Panc1 (cell line): ENCODE measurements around the gene PATJ. TPM values are rescaled to one million over a fixed set of nuclear protein-coding genes. Genes with fewer than 3 reads are reported as not detected.

ENCODE experiments used
- ATAC-seq: fragments of 200-7000 bp; cut with Tn5 transposase; 2 replicates; pipeline ENCODE4 v1.9.1; 2020; ENCODE audit warnings: mild to moderate bottlenecking, moderate library complexity
- BruUV-seq: library from RNA; stranded (reverse); fragments of 400-500 nt; replicated peaks from 2 replicates; lab custom pipeline; 2021; lab: Mats Ljungman, UMichigan
- CTCF ChIA-PET: fragments of 300-600 bp; sonication (Branson Sonifier 250); formaldehyde crosslinking; loops from one replicate; lab custom pipeline; 2022; ENCODE audit warnings: antibody characterized with exemption; lab: Charles Lee
- POLR2A ChIA-PET: fragments of 300-600 bp; sonication (Branson Sonifier 250); formaldehyde crosslinking; loops from one replicate; lab custom pipeline; 2022; ENCODE audit warnings: antibody characterized with exemption; lab: Charles Lee
- DNase-seq: peaks from one replicate; pipeline ENCODE4 v3.0.0-alpha.2; 2010; ENCODE audit warnings: low read depth, low spot score
- H3K27ac ChIP-seq: 2 replicates; pipeline ENCODE4 v1.5.1; 2011; ENCODE audit warnings: mild to moderate bottlenecking, low read length, inconsistent platforms
- H3K27me3 ChIP-seq: fragments of 200-500 bp; sonication (Bioruptor generic); 2 replicates; pipeline ENCODE4 v1.6.0; 2014; ENCODE audit warnings: low read length, inconsistent platforms; ENCODE audit not compliant: control insufficient read depth, insufficient read depth
- H3K36me3 ChIP-seq: fragments of 200-500 bp; sonication (Bioruptor generic); 2 replicates; pipeline ENCODE4 v1.5.1; 2014; ENCODE audit warnings: inconsistent platforms, mild to moderate bottlenecking, low read length, moderate library complexity; ENCODE audit not compliant: control insufficient read depth, insufficient read depth
- H3K4me1 ChIP-seq: 2 replicates; pipeline ENCODE4 v1.5.1; 2011; ENCODE audit warnings: inconsistent platforms, mild to moderate bottlenecking, low read length, moderate library complexity; ENCODE audit not compliant: control insufficient read depth, insufficient read depth
- H3K4me3 ChIP-seq, 2 experiments: 2 replicates each; pipeline ENCODE4 v1.5.1; 2011 to 2012; ENCODE audit warnings: low read depth in 2 of 2, low read length in 2 of 2, mild to moderate bottlenecking in 2 of 2, inconsistent platforms in 1 of 2, moderate library complexity in 1 of 2
- H3K9me3 ChIP-seq: fragments of 200-500 bp; sonication (Bioruptor generic); 2 replicates; pipeline ENCODE4 v1.5.1; 2014; ENCODE audit warnings: low read depth, mild to moderate bottlenecking, inconsistent platforms, low read length, moderate library complexity; ENCODE audit not compliant: control insufficient read depth, insufficient read depth
- CTCF ChIP-seq: fragments of 450-650 bp; IDR thresholded peaks from 2 replicates; pipeline ENCODE4 v1.5.1; 2017; ENCODE audit warnings: mild to moderate bottlenecking
- POLR2AphosphoS5 ChIP-seq: IDR thresholded peaks from 2 replicates; pipeline ENCODE4 v1.6.1; 2012; ENCODE audit warnings: mild to moderate bottlenecking, low read depth, low read length, moderate library complexity
- REST ChIP-seq, 2 experiments: IDR thresholded peaks; 2 replicates each; pipeline ENCODE4 v1.6.1; 2011 to 2012; ENCODE audit warnings: low read depth in 2 of 2, control low read depth in 1 of 2, low read length in 1 of 2, mild to moderate bottlenecking in 1 of 2, moderate library complexity in 1 of 2; ENCODE audit not compliant: insufficient read depth in 1 of 2
- SIN3A ChIP-seq: IDR thresholded peaks from 2 replicates; pipeline ENCODE4 v1.6.1; 2012; ENCODE audit warnings: low read depth, mild to moderate bottlenecking, low read length, moderate library complexity, borderline replicate concordance; ENCODE audit not compliant: insufficient read depth
- TCF7L2 ChIP-seq: IDR thresholded peaks from 2 replicates; pipeline ENCODE4 v1.6.1; 2011; ENCODE audit warnings: mild to moderate bottlenecking, low read depth, low read length, inconsistent platforms
- in situ Hi-C: cut with HindIII; loops from 2 replicates; pipeline ENCODE4 v1.10.0; 2016; ENCODE audit warnings: low sequenced_read_pairs, low pct_unique_long_range_greater_than_20kb
- intact Hi-C: fragments of 100-400 bp; cut with micrococcal nuclease; formaldehyde crosslinking; loops from one replicate; pipeline ENCODE4 v1.10.0; 2022; ENCODE audit not compliant: unreplicated experiment
- total RNA-seq: library from RNA; stranded (reverse); gene quantifications from one replicate; pipeline ENCODE4 v1.2.1, GENCODE V29; 2021; ENCODE audit not compliant: unreplicated experiment

PATJ gene
- total RNA-seq, 1 experiment from 2014 or later: 36.2 TPM

- intact Hi-C loops: no loop called here
- Histone ChIP-seq H3K9me3 (no peaks in the 10 kb centered on the region), H3K4me3 (no peak overlapping the region), H3K27ac (no peak overlapping the region), H3K27me3 (no peaks in the 10 kb centered on the region), H3K4me1 (peaks cover 32% of the 10 kb centered on the region), H3K36me3 (no peaks in the 10 kb centered on the region)
- in situ Hi-C loops: no loop called here
- DNase-seq (no peak), ATAC-seq (no peak)
- TF ChIP-seq REST (IDR thresholded peaks at IDR 0.05; ENCODE audit: insufficient read depth in 1 of 2, low read depth in 2 of 2, low read length in 1 of 2): no peak
- no peak for TF ChIP-seq SIN3A
- TF ChIP-seq CTCF: no peak
- no peak for TF ChIP-seq POLR2AphosphoS5
- TF ChIP-seq TCF7L2: no peak
- POLR2A ChIA-PET: interaction anchor here (0.6 kb wide), 1 partner anchor 860 kb away, joined by 3 read pairs; no protein-coding TSS in a partner anchor
- CTCF ChIA-PET: no interaction called here
- BruUV-seq: no TSS peak
Observed at GRCh38 chr1:61749574-61749973, 7.3 kb downstream of the PATJ start.

- Histone ChIP-seq H3K9me3 (no peaks in the 10 kb centered on the region), H3K27me3 (no peaks in the 10 kb centered on the region), H3K4me3 (no peak overlapping the region), H3K4me1 (peaks cover 16% of the 10 kb centered on the region; the same call in 1 of the 2 replicates), H3K27ac (peak overlapping the region; percentile 55; the same call in 1 of the 2 replicates), H3K36me3 (no peaks in the 10 kb centered on the region)
- TF ChIP-seq TCF7L2 (no peak), REST (IDR thresholded peaks at IDR 0.05; ENCODE audit: insufficient read depth in 1 of 2, low read depth in 2 of 2, low read length in 1 of 2) (no peak), SIN3A (no peak), POLR2AphosphoS5 (no peak), CTCF (no peak)
- no peak for ATAC-seq
- ChIA-PET POLR2A (no interaction called here), CTCF (no interaction called here)
- in situ Hi-C loops: no loop called here
- no TSS peak for BruUV-seq
- intact Hi-C loops: no loop called here
- DNase-seq: no peak
Observed at GRCh38 chr1:61752921-61753389, 10.7 kb downstream of the PATJ start.
